OCI-M2 (cell line): ENCODE measurements around the gene FAF2.

ENCODE experiments used
- DNase-seq: peaks from one replicate; lab custom pipeline; 2025; ENCODE audit not compliant: unreplicated experiment; lab: John Stamatoyannopoulos, UW

FAF2 gene

GRCh38 chr5:176500511-176500910 is 52.3 kb downstream of the FAF2 start:
- DNase-seq, result no peak

- DNase-seq, result no peak
Measured at GRCh38 chr5:176501333-176501732, 53.1 kb downstream of the FAF2 start.

- no peak for DNase-seq
Measured at GRCh38 chr5:176503496-176503895, 55.3 kb downstream of the FAF2 start.

GRCh38 chr5:176507911-176508310 is 59.7 kb downstream of the FAF2 start:
- DNase-seq, result no peak

- DNase-seq, result no peak
Measured at GRCh38 chr5:176508603-176509002, 60.4 kb downstream of the FAF2 start.

GRCh38 chr5:176513788-176514187 is 65.6 kb downstream of the FAF2 start:
- no peak for DNase-seq

GRCh38 chr5:176514244-176514950 is 66.2 kb downstream of the FAF2 start:
- DNase-seq, result no peak

- DNase-seq, result no peak
Measured at GRCh38 chr5:176515396-176515795, 67.2 kb downstream of the FAF2 start.

GRCh38 chr5:176517053-176517661 is 69.0 kb downstream of the FAF2 start:
- DNase-seq, result no peak

- DNase-seq, result no peak
Measured at GRCh38 chr5:176519810-176520720, 71.9 kb downstream of the FAF2 start.

- DNase-seq, result no peak
Measured at GRCh38 chr5:176521286-176521685, 73.1 kb downstream of the FAF2 start.

- no peak for DNase-seq
Measured at GRCh38 chr5:176521699-176522263, 73.6 kb downstream of the FAF2 start.

- DNase-seq, result no peak
Measured at GRCh38 chr5:176524138-176524537, 76.0 kb downstream of the FAF2 start.

GRCh38 chr5:176524987-176525386 is 76.8 kb downstream of the FAF2 start:
- DNase-seq, result no peak

- DNase-seq, result no peak
Measured at GRCh38 chr5:176525677-176526076, 77.5 kb downstream of the FAF2 start.

GRCh38 chr5:176526462-176526861 is 78.3 kb downstream of the FAF2 start:
- DNase-seq, result no peak

- no peak for DNase-seq
Measured at GRCh38 chr5:176527246-176528222, 79.3 kb downstream of the FAF2 start.

GRCh38 chr5:176528301-176528700 is 80.1 kb downstream of the FAF2 start:
- DNase-seq, result no peak

GRCh38 chr5:176528761-176529115 is 80.6 kb downstream of the FAF2 start:
- no peak for DNase-seq

- no peak for DNase-seq
Measured at GRCh38 chr5:176529116-176529740, 81.0 kb downstream of the FAF2 start.
